Breast epithelium (tissue), 4 donors: ENCODE measurements around the gene TRMT1. TPM values are rescaled to one million over a fixed set of nuclear protein-coding genes. Genes with fewer than 3 reads are reported as not detected.

ENCODE experiments used
- DNase-seq, 2 donors: peaks; one replicate each; pipeline ENCODE4 v3.0.0-alpha.2; 2019; ENCODE audit warnings: low spot score in 2 of 2
- H3K27ac ChIP-seq, 2 donors: fragments of 200-600 bp; sonication (generic) in 1 of 2; one replicate each; pipeline ENCODE4 v1.5.1; 2016 to 2019; ENCODE audit warnings: mild to moderate bottlenecking in 1 of 2
- H3K27me3 ChIP-seq, 2 donors: fragments of 200-600 bp; sonication (generic) in 1 of 2; one replicate each; pipeline versions ENCODE4 v1.5.1 to v1.6.0; 2017 to 2019; ENCODE audit warnings: control low read depth in 1 of 2, mild to moderate bottlenecking in 1 of 2
- H3K36me3 ChIP-seq: fragments of 200-600 bp; one replicate; pipeline ENCODE4 v1.5.1; 2019
- H3K4me1 ChIP-seq, 2 donors: fragments of 200-600 bp; sonication (generic); one replicate each; pipeline ENCODE4 v1.5.1; 2016 to 2019; ENCODE audit warnings: control low read depth in 1 of 2
- H3K4me3 ChIP-seq, 3 donors: fragments of 200-600 bp; sonication (generic); 1 replicate in 2 of 3; 2 replicates in 1 of 3; pipeline ENCODE4 v1.5.1; 2016 to 2019; ENCODE audit warnings: mild to moderate bottlenecking in 3 of 3, moderate library complexity in 2 of 3
- H3K9me3 ChIP-seq, 2 donors: fragments of 200-600 bp; sonication (generic) in 1 of 2; one replicate each; pipeline ENCODE4 v1.5.1; 2016 to 2019; ENCODE audit warnings: control low read depth in 1 of 2
- POLR2A ChIP-seq: fragments of 450-650 bp; IDR thresholded peaks from one replicate; pipeline ENCODE4 v1.6.1; 2016; ENCODE audit warnings: antibody characterized with exemption, mild to moderate bottlenecking, moderate library complexity
- POLR2AphosphoS5 ChIP-seq, 3 donors: sonication (generic); formaldehyde crosslinking; IDR thresholded peaks; one replicate each; pipeline ENCODE4 v1.6.1; 2017; ENCODE audit warnings: antibody characterized with exemption in 3 of 3
- intact Hi-C: fragments of 100-400 bp; cut with DNase I; formaldehyde crosslinking; loops from one replicate; pipeline ENCODE4 v1.15.1; 2023; ENCODE audit warnings: low total_unique reads
- total RNA-seq, 3 donors: library from RNA; depleted of rRNA; stranded (reverse); fragments of >200 nt; gene quantifications; one replicate each; pipeline ENCODE4 v1.1.0, GENCODE V29; 2016
- TF ChIP-seq, protein P1 (sequence below), 3 donors: fragments of 450-650 bp; IDR thresholded peaks; one replicate each; pipeline ENCODE4 v1.5.1; 2016 to 2017; ENCODE audit warnings: antibody characterized with exemption in 3 of 3, mild to moderate bottlenecking in 3 of 3, moderate library complexity in 3 of 3

Gene TRMT1
- total RNA-seq, 3 donors from 2014 or later: 29.7 to 37.4 (median 31.7) TPM

DNA sequence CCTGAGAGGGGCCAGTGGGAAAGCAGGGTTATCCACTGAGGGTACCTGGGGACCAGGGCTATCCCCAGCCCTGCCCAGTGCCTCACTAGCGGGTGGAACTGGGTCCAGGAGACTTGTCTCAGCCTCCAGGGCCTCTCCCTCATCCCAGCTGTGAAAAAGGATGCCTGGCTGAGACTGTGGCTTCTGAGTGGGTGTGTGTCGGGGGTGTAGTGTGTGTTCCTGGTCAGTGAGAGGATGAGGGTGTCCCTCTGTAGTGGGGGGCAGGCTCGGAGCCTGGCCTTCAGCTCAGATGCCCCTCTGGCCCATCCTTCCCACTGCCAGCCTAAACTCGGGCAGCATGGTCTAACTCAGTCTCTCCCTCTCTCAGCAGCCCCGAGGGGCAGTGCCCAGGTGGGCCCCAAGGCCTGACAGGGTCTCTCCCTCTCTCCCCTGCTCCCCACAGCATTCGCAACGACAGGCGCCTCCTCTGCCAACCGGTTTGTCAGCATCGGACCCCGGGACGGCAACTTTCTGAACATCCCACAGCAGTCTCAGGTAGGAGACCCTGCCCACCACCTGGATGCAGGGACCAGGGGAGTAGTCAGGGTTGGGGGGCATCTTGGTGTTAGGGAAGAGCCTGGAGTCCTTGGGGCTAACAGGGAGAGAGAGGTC lies 26.6 kb downstream of the TRMT1 start:
- no peaks in the 10 kb centered on the region for H3K27me3 ChIP-seq
- peak overlapping the region; percentile 79 to 88 for H3K27ac ChIP-seq
- H3K4me3 ChIP-seq: no peak overlapping the region
- H3K36me3 ChIP-seq: no peaks in the 10 kb centered on the region
- H3K9me3 ChIP-seq: no peaks in the 10 kb centered on the region
- H3K4me1 ChIP-seq: peaks cover 9 to 10% of the 10 kb centered on the region in 2 donors
- TF ChIP-seq POLR2A (no peak), POLR2AphosphoS5 (IDR thresholded peaks at IDR 0.05) (no peak)
- TF ChIP-seq, protein P1, sequence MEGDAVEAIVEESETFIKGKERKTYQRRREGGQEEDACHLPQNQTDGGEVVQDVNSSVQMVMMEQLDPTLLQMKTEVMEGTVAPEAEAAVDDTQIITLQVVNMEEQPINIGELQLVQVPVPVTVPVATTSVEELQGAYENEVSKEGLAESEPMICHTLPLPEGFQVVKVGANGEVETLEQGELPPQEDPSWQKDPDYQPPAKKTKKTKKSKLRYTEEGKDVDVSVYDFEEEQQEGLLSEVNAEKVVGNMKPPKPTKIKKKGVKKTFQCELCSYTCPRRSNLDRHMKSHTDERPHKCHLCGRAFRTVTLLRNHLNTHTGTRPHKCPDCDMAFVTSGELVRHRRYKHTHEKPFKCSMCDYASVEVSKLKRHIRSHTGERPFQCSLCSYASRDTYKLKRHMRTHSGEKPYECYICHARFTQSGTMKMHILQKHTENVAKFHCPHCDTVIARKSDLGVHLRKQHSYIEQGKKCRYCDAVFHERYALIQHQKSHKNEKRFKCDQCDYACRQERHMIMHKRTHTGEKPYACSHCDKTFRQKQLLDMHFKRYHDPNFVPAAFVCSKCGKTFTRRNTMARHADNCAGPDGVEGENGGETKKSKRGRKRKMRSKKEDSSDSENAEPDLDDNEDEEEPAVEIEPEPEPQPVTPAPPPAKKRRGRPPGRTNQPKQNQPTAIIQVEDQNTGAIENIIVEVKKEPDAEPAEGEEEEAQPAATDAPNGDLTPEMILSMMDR (IDR thresholded peaks at IDR 0.05): no peak
- DNase-seq: no peak
- intact Hi-C loops: loop anchor here (1.0 kb wide), 1 partner anchor 106 kb away; no protein-coding TSS in a partner anchor

DNA sequence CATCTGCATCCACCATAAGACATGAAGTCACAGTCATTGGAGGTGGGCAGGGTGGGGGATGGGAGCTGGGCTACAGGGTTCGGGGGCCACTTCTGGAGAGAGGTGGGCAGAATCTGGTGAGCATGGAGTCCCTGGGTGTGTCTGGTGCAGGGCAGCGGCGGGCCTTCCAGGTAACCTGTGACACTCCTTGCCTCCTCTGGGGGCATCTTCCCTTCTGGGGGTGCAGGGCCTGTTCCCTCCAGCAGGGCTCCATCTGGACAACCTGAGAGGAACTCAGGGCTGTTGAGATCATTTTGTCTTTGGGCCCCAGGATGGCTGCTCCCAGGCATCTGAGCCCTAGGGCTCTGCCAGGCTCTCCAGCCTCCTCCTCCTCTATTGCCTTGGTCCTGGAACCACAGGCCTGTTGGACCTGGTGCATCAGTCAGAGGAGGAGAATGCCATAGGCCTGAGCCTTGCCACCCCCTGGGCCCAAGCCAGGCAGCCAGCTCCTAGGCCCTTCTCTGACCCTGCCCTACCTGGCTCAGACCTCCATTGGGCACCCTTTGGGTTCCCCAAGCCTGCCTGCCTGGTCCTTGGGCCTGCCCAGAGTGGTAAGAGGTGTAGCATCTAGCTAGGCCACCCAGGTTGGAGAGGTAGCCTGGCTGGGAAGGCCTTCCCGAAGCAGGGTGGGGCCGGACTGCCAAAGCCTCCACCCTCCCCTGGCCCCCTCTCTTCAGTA lies 27.2 kb downstream of the TRMT1 start:
- Histone ChIP-seq H3K27ac (peak overlapping the region; percentile 79 to 88), H3K9me3 (no peaks in the 10 kb centered on the region), H3K4me3 (no peak overlapping the region), H3K36me3 (no peaks in the 10 kb centered on the region), H3K27me3 (no peaks in the 10 kb centered on the region), H3K4me1 (peaks cover 9 to 10% of the 10 kb centered on the region in 2 donors)
- intact Hi-C loops: loop anchor here (1.0 kb wide), 1 partner anchor 105 kb away; no protein-coding TSS in a partner anchor
- DNase-seq: no peak
- TF ChIP-seq, protein P1 (IDR thresholded peaks at IDR 0.05): peak in 2 of 3 donors; percentile 10 to 34
- TF ChIP-seq POLR2AphosphoS5 (IDR thresholded peaks at IDR 0.05): no peak

DNA sequence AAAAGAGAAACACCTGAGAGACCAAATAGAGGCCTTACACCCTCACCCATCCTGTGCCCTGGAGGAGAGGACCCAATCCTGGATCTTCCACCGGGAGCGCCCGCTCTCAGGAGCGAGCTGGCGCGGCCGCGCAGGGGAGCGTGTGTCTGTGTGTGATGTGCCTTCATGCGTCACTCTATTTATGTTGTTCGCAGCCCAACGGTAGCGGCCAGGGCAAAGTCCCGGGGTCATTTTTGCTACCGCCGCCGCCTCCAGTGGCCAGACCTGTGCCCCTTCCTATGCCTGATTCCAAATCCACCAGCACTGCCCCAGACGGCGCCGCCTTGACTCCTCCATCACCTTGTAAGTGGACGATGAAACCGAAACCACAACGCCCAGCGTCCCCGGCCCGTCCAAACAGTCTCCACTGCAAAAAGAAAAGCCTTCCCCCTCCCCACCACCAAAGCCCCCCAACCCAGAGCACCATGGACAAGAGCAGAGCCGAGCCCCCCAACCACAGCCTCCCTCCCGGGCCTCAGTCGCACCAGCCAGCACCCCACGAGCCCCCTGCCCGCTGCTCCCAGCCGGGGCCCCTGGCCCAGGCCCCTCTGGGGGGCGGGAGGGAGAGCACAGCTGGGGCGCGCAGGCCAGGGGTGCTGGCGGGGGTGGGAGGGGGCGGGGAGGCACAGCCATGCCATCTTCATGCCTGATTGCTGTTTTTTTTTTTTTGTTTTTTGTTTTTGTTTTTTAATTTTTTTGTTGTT lies 28.6 kb downstream of the TRMT1 start:
- peak overlapping the region in 1 of 2 donors; percentile 88 for H3K27ac ChIP-seq
- no peak for DNase-seq
- no peaks in the 10 kb centered on the region for H3K36me3 ChIP-seq
- H3K9me3 ChIP-seq: no peaks in the 10 kb centered on the region
- peaks cover 9 to 10% of the 10 kb centered on the region in 2 donors for H3K4me1 ChIP-seq
- TF ChIP-seq POLR2A: no peak
- TF ChIP-seq POLR2AphosphoS5 (IDR thresholded peaks at IDR 0.05): no peak
- TF ChIP-seq, protein P1 (IDR thresholded peaks at IDR 0.05): no peak
- intact Hi-C loops: no loop called here
- no peak overlapping the region for H3K4me3 ChIP-seq
- no peaks in the 10 kb centered on the region for H3K27me3 ChIP-seq

DNA sequence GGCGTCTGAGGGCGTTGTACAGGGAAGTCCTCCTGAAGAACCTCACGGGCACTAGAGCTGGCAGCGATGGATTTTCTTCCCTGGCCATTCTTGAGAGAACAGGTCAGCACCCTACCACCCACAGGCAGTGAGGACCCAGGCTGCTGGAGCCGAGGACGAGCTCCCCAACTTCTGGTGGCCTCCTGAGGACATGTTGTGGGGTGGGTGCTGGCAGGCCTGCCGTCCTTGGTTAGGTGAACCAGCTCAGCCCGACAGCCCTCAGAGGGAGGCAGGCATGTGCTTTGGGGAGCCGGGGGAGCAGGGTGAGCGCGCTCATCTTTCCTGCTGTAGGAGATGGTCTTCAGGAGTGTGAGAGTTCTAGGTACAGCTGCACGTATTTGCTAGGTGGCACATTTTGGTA lies 29.2 kb downstream of the TRMT1 start:
- no peaks in the 10 kb centered on the region for H3K36me3 ChIP-seq
- H3K9me3 ChIP-seq: no peaks in the 10 kb centered on the region
- no peak overlapping the region for H3K4me3 ChIP-seq
- peak overlapping the region; percentile 50 to 55 for H3K27ac ChIP-seq
- TF ChIP-seq POLR2A (no peak), POLR2AphosphoS5 (IDR thresholded peaks at IDR 0.05) (no peak)
- TF ChIP-seq, protein P1 (IDR thresholded peaks at IDR 0.05): no peak
- intact Hi-C loops: no loop called here
- no peaks in the 10 kb centered on the region for H3K27me3 ChIP-seq
- DNase-seq: no peak
- H3K4me1 ChIP-seq: peaks cover 5 to 9% of the 10 kb centered on the region in 2 donors
